ENCODE data around the gene ANKRD2.
A peak's percentile ranks its signal among the peaks of the same experiment; 100 is the strongest.

ANKRD2 gene

GRCh38 chr10:97612386-97612785, 39.8 kb downstream of the ANKRD2 start:
- Histone ChIP-seq H4K20me1 (ENCODE audit: insufficient read depth, low read length, poor library complexity, severe bottlenecking) (no peaks in the 10 kb centered on the region), H3K9ac (ENCODE audit: low read depth, low read length, poor library complexity, severe bottlenecking) (no peak overlapping the region), H3K4me3 (ENCODE audit: low read length, poor library complexity, severe bottlenecking) (no peak overlapping the region), H3K79me2 (ENCODE audit: insufficient read depth, low read length) (no peaks in the 10 kb centered on the region), H3K36me3 (ENCODE audit: insufficient read depth, low read length) (no peaks in the 10 kb centered on the region), H3K4me2 (ENCODE audit: low read depth, low read length, poor library complexity, severe bottlenecking) (no peak overlapping the region), H3K9me3 (ENCODE audit: insufficient read depth, low read depth, low read length) (no peaks in the 10 kb centered on the region), H3K27me3 (ENCODE audit: insufficient read depth, low read length, poor library complexity, severe bottlenecking) (no peaks in the 10 kb centered on the region), H3K9me2 (replicated peaks; ENCODE audit: low read depth, low read length) (no peaks in the 10 kb centered on the region), H3K4me1 (ENCODE audit: insufficient read depth, low read length, poor library complexity, severe bottlenecking) (no peaks in the 10 kb centered on the region), H3F3A (ENCODE audit: low read depth) (no peaks in the 10 kb centered on the region), H2AFZ (ENCODE audit: low read length) (peak overlapping the region; percentile 61; the same call in 1 of the 2 replicates)
- peak; percentile 62 for TF ChIP-seq CTCF (conservative IDR thresholded peaks at IDR 0.05; ENCODE audit: low read length)
- TF ChIP-seq EZH2phosphoT487 (IDR thresholded peaks at IDR 0.05; ENCODE audit: borderline replicate concordance), result no peak

- H2AFZ ChIP-seq (ENCODE audit: low read length), result no peak overlapping the region
- H3K4me1 ChIP-seq (ENCODE audit: insufficient read depth, low read length, poor library complexity, severe bottlenecking), result no peaks in the 10 kb centered on the region
- H3K27me3 ChIP-seq (ENCODE audit: insufficient read depth, low read length, poor library complexity, severe bottlenecking), result no peaks in the 10 kb centered on the region
- H3K9me2 ChIP-seq (replicated peaks; ENCODE audit: low read depth, low read length), result no peaks in the 10 kb centered on the region
- H3K9ac ChIP-seq (ENCODE audit: low read depth, low read length, poor library complexity, severe bottlenecking), result no peak overlapping the region
- no peaks in the 10 kb centered on the region for H3K36me3 ChIP-seq (ENCODE audit: insufficient read depth, low read length)
- TF ChIP-seq CTCF (conservative IDR thresholded peaks at IDR 0.05; ENCODE audit: low read length) (no peak), EZH2phosphoT487 (IDR thresholded peaks at IDR 0.05; ENCODE audit: borderline replicate concordance) (no peak)
- no peaks in the 10 kb centered on the region for H3F3A ChIP-seq (ENCODE audit: low read depth)
- no peak overlapping the region for H3K4me3 ChIP-seq (ENCODE audit: low read length, poor library complexity, severe bottlenecking)
- no peaks in the 10 kb centered on the region for H4K20me1 ChIP-seq (ENCODE audit: insufficient read depth, low read length, poor library complexity, severe bottlenecking)
- H3K9me3 ChIP-seq (ENCODE audit: insufficient read depth, low read depth, low read length), result no peaks in the 10 kb centered on the region
- no peak overlapping the region for H3K4me2 ChIP-seq (ENCODE audit: low read depth, low read length, poor library complexity, severe bottlenecking)
- H3K79me2 ChIP-seq (ENCODE audit: insufficient read depth, low read length), result no peaks in the 10 kb centered on the region
Measured at GRCh38 chr10:97618285-97618684, 45.7 kb downstream of the ANKRD2 start.

- H3F3A ChIP-seq (ENCODE audit: low read depth), result no peaks in the 10 kb centered on the region
- H2AFZ ChIP-seq (ENCODE audit: low read length), result no peak overlapping the region
- H3K9me3 ChIP-seq (ENCODE audit: insufficient read depth, low read depth, low read length), result no peaks in the 10 kb centered on the region
- H3K4me3 ChIP-seq (ENCODE audit: low read length, poor library complexity, severe bottlenecking), result no peak overlapping the region
- no peaks in the 10 kb centered on the region for H3K27me3 ChIP-seq (ENCODE audit: insufficient read depth, low read length, poor library complexity, severe bottlenecking)
- no peak overlapping the region for H3K9ac ChIP-seq (ENCODE audit: low read depth, low read length, poor library complexity, severe bottlenecking)
- H4K20me1 ChIP-seq (ENCODE audit: insufficient read depth, low read length, poor library complexity, severe bottlenecking), result no peaks in the 10 kb centered on the region
- no peaks in the 10 kb centered on the region for H3K4me1 ChIP-seq (ENCODE audit: insufficient read depth, low read length, poor library complexity, severe bottlenecking)
- no peaks in the 10 kb centered on the region for H3K79me2 ChIP-seq (ENCODE audit: insufficient read depth, low read length)
- no peak overlapping the region for H3K4me2 ChIP-seq (ENCODE audit: low read depth, low read length, poor library complexity, severe bottlenecking)
- TF ChIP-seq CTCF (conservative IDR thresholded peaks at IDR 0.05; ENCODE audit: low read length) (no peak), EZH2phosphoT487 (IDR thresholded peaks at IDR 0.05; ENCODE audit: borderline replicate concordance) (no peak)
- no peaks in the 10 kb centered on the region for H3K9me2 ChIP-seq (replicated peaks; ENCODE audit: low read depth, low read length)
- H3K36me3 ChIP-seq (ENCODE audit: insufficient read depth, low read length), result no peaks in the 10 kb centered on the region
Measured at GRCh38 chr10:97618733-97619132, 46.2 kb downstream of the ANKRD2 start.

Data from Loucy (cell line).